ENCODE data around the gene AFP. TPM values are rescaled to one million over a fixed set of nuclear protein-coding genes. Genes with fewer than 3 reads are reported as not detected.

The AFP gene
- total and polyA plus RNA-seq, 10 of the 15 experiments (the other 5 are each of a cell fraction or from before 2014, with no cell fraction given) = 0.72 TPM; not detected in 9

GRCh38 chr4:73422458-73422752 is 13.6 kb upstream of the AFP start:
- FAIRE-seq (no peak), DNase-seq (ENCODE audit: low read depth, low spot score) (no peak), ATAC-seq (no peak)
- no TSS peak for BruUV-seq (replicated peaks)
- RAD21 ChIA-PET (ENCODE audit: unreplicated experiment) = no interaction called here
- Histone ChIP-seq H4K20me1 (ENCODE audit: control insufficient read depth, insufficient read depth) (no peaks in the 10 kb centered on the region), H3K4me1 (ENCODE audit: control insufficient read depth, insufficient read depth, low read length) (no peaks in the 10 kb centered on the region), H3K9me3 (replicated peaks; ENCODE audit: control insufficient read depth, insufficient read depth, low read length) (no peaks in the 10 kb centered on the region), H3K36me3 (ENCODE audit: control insufficient read depth in 2 of 2, insufficient read depth in 2 of 2, low read length in 1 of 2) (no peaks in the 10 kb centered on the region), H3K27me3 (replicated peaks in 1 of 2; ENCODE audit: control insufficient read depth in 2 of 2, insufficient read depth in 2 of 2, low read length in 1 of 2) (no peaks in the 10 kb centered on the region), H3K27ac (ENCODE audit: control insufficient read depth, insufficient read depth) (no peak overlapping the region), H3K9ac (ENCODE audit: control insufficient read depth, insufficient read depth, low read length) (no peak overlapping the region), H3K4me2 (ENCODE audit: control insufficient read depth, insufficient read depth) (no peak overlapping the region), H3K79me2 (ENCODE audit: control insufficient read depth, insufficient read depth, low read length) (no peaks in the 10 kb centered on the region), H2AFZ (ENCODE audit: control insufficient read depth, low read depth, low read length) (no peak overlapping the region), H3K4me3 (no peak overlapping the region)
- CTCF ChIA-PET = no interaction called here
- WGBS (ENCODE audit: insufficient coverage, insufficient replicate concordance, low lambda C conversion rate, missing lambda C conversion rate) = 13% methylated on average over 4 of the region's 4 CpGs
- TF ChIP-seq FOXK2 (IDR thresholded peaks at IDR 0.05) (no peak), NFXL1 (IDR thresholded peaks at IDR 0.05; ENCODE audit: borderline replicate concordance) (no peak), EED (IDR thresholded peaks at IDR 0.05; ENCODE audit: low read depth) (no peak), TCF12 (IDR thresholded peaks at IDR 0.05; ENCODE audit: low read depth, low read length) (no peak), MEF2A (IDR thresholded peaks at IDR 0.05; ENCODE audit: insufficient read depth, low read depth, low read length) (no peak), YBX1 (IDR thresholded peaks at IDR 0.05) (no peak), ZNF274 (IDR thresholded peaks at IDR 0.05; ENCODE audit: insufficient read depth, insufficient read length) (no peak), RFX5 (IDR thresholded peaks at IDR 0.05; ENCODE audit: low read depth, low read length) (no peak), ZNF24 (IDR thresholded peaks at IDR 0.05) (no peak), BACH1 (IDR thresholded peaks at IDR 0.05; ENCODE audit: borderline replicate concordance) (no peak), BCL11A (IDR thresholded peaks at IDR 0.05; ENCODE audit: low read depth, low read length) (no peak), PML (IDR thresholded peaks at IDR 0.05; ENCODE audit: low read length) (no peak), KDM1A (IDR thresholded peaks at IDR 0.05; ENCODE audit: borderline replicate concordance) (no peak)
- in situ Hi-C loops (cut with MboI) = no loop called here
- intact Hi-C loops (cut with micrococcal nuclease; ENCODE audit: unreplicated experiment) = no loop called here
- POLR2A ChIA-PET = no interaction called here
- SMC1A ChIA-PET (ENCODE audit: uncharacterized antibody, unreplicated experiment) = no interaction called here

GRCh38 chr4:73423184-73423583 is 12.8 kb upstream of the AFP start:
- DNase-seq (ENCODE audit: low read depth, low spot score) = no peak
- Histone ChIP-seq H3K9me3 (replicated peaks; ENCODE audit: control insufficient read depth, insufficient read depth, low read length) (no peaks in the 10 kb centered on the region), H3K27ac (ENCODE audit: control insufficient read depth, insufficient read depth) (no peak overlapping the region), H3K27me3 (replicated peaks in 1 of 2; ENCODE audit: control insufficient read depth in 2 of 2, insufficient read depth in 2 of 2, low read length in 1 of 2) (no peaks in the 10 kb centered on the region), H3K79me2 (ENCODE audit: control insufficient read depth, insufficient read depth, low read length) (no peaks in the 10 kb centered on the region), H3K9ac (ENCODE audit: control insufficient read depth, insufficient read depth, low read length) (no peak overlapping the region), H3K4me3 (no peak overlapping the region), H2AFZ (ENCODE audit: control insufficient read depth, low read depth, low read length) (no peak overlapping the region), H4K20me1 (ENCODE audit: control insufficient read depth, insufficient read depth) (no peaks in the 10 kb centered on the region), H3K4me1 (ENCODE audit: control insufficient read depth, insufficient read depth, low read length) (no peaks in the 10 kb centered on the region), H3K4me2 (ENCODE audit: control insufficient read depth, insufficient read depth) (no peak overlapping the region), H3K36me3 (ENCODE audit: control insufficient read depth in 2 of 2, insufficient read depth in 2 of 2, low read length in 1 of 2) (no peaks in the 10 kb centered on the region)
- FAIRE-seq = no peak
- ATAC-seq = no peak
- intact Hi-C loops (cut with micrococcal nuclease; ENCODE audit: unreplicated experiment) = no loop called here
- SMC1A ChIA-PET (ENCODE audit: uncharacterized antibody, unreplicated experiment) = interaction anchor here (0.6 kb wide), 1 partner anchor 9 kb away, joined by 4 read pairs; no protein-coding TSS in a partner anchor
- POLR2A ChIA-PET = no interaction called here
- RAD21 ChIA-PET (ENCODE audit: unreplicated experiment) = no interaction called here
- no TSS peak for BruUV-seq (replicated peaks)
- in situ Hi-C loops (cut with MboI) = no loop called here
- TF ChIP-seq TAF1 (IDR thresholded peaks at IDR 0.05; ENCODE audit: borderline replicate concordance, low read depth, low read length) = no peak
- CTCF ChIA-PET = interaction anchor here (3.0 kb wide), 1 partner anchor 23 kb away, joined by 11 read pairs; no protein-coding TSS in a partner anchor
